T-helper 2 cell treated with Interferon-gamma antibody and Interleukin-4, amounts not matched to agents 5 μg/mL and 100 μg/mL, for 36 hours (primary cell): Measurements from ENCODE around the gene GLB1L.
"Not testable (repeated sequence)": the region's sequence is repeated elsewhere in the genome, so short reads cannot be mapped to it uniquely, and the experiment has no call there.

Experiments used
- DNase-seq: peaks from one replicate; pipeline ENCODE4 v3.0.0; 2021; ENCODE audit warnings: low spot score
- H3K27ac Mint-ChIP-seq: one replicate; pipeline ENCODE4 v1.8.0; 2021; ENCODE audit warnings: mild to moderate bottlenecking, mixed read lengths
- H3K27me3 Mint-ChIP-seq: one replicate; pipeline ENCODE4 v1.8.0; 2021; ENCODE audit warnings: low read depth, mixed read lengths
- H3K36me3 Mint-ChIP-seq: one replicate; pipeline ENCODE4 v1.8.0; 2021; ENCODE audit warnings: low read depth, mixed read lengths
- H3K4me1 Mint-ChIP-seq: one replicate; pipeline ENCODE4 v1.8.0; 2021; ENCODE audit warnings: low read depth, mixed read lengths
- H3K4me3 Mint-ChIP-seq: one replicate; pipeline ENCODE4 v1.8.0; 2022; ENCODE audit warnings: mild to moderate bottlenecking, moderate library complexity, mixed read lengths
- H3K9me3 Mint-ChIP-seq: one replicate; pipeline ENCODE4 v1.8.0; 2021; ENCODE audit warnings: mixed read lengths

The GLB1L gene

GRCh38 chr2:219273937-219274336, 28.7 kb upstream of the GLB1L start:
- no peaks in the 10 kb centered on the region for H3K9me3 Mint-ChIP-seq
- H3K4me1 Mint-ChIP-seq: peaks cover 18% of the 10 kb centered on the region
- H3K36me3 Mint-ChIP-seq: no peaks in the 10 kb centered on the region
- no peak for DNase-seq
- no peak overlapping the region for H3K4me3 Mint-ChIP-seq
- no peak overlapping the region for H3K27ac Mint-ChIP-seq
- H3K27me3 Mint-ChIP-seq: peaks cover 10% of the 10 kb centered on the region

- Mint-ChIP-seq H3K4me3 (no peak overlapping the region), H3K9me3 (no peaks in the 10 kb centered on the region), H3K36me3 (no peaks in the 10 kb centered on the region), H3K4me1 (peaks cover 8% of the 10 kb centered on the region), H3K27me3 (peaks cover 10% of the 10 kb centered on the region), H3K27ac (no peak overlapping the region)
- no peak for DNase-seq
Observed at GRCh38 chr2:219272995-219273394, 27.8 kb upstream of the GLB1L start.

- Mint-ChIP-seq H3K4me1 (peaks cover 2% of the 10 kb centered on the region), H3K4me3 (no peak overlapping the region), H3K36me3 (no peaks in the 10 kb centered on the region), H3K27ac (no peak overlapping the region), H3K9me3 (no peaks in the 10 kb centered on the region), H3K27me3 (peaks cover 10% of the 10 kb centered on the region)
- DNase-seq: no peak
Observed at GRCh38 chr2:219272356-219272755, 27.1 kb upstream of the GLB1L start.

DNA sequence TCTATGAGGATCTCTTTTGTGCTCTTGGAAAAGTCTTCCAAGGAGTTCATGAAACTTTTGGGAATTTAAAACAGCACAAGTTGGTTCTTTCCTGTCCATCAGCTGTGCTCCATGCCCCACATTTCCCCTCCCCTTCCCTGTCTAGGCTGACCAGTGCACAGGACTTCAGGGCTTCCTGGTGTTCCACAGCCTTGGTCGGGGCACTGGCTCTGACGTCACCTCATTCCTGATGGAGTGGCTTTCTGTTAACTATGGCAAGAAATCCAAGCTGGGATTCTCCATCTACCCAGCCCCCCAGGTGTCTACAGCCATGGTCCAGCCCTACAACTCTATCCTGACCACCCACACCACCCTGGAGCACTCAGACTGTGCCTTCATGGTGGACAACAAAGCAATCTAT, 25.8 kb upstream of the GLB1L start:
- H3K4me3 Mint-ChIP-seq: no peak overlapping the region
- no peaks in the 10 kb centered on the region for H3K4me1 Mint-ChIP-seq
- peaks cover 10% of the 10 kb centered on the region for H3K27me3 Mint-ChIP-seq
- H3K9me3 Mint-ChIP-seq: no peaks in the 10 kb centered on the region
- no peak overlapping the region for H3K27ac Mint-ChIP-seq
- no peak for DNase-seq
- no peaks in the 10 kb centered on the region for H3K36me3 Mint-ChIP-seq

DNA sequence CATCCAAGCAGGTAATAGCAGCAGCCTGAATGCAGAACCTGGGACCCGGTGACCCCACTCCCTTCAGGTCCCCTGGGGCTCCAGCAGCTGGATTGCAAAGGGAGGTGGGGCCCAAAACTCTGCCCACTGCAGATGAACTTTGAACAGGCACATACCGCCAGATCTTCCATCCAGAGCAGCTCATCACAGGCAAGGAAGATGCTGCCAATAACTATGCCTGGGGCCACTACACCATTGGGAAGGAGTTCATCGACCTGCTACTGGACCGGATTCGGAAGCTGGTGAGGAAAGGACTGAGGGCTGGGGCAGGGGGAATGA, 24.8 kb upstream of the GLB1L start:
- Mint-ChIP-seq H3K27ac (no peak overlapping the region), H3K27me3 (peaks cover 10% of the 10 kb centered on the region)
- DNase-seq: no peak

GRCh38 chr2:219269362-219270054, 24.3 kb upstream of the GLB1L start:
- Mint-ChIP-seq H3K4me3 (no peak overlapping the region), H3K9me3 (no peaks in the 10 kb centered on the region), H3K4me1 (no peaks in the 10 kb centered on the region), H3K36me3 (no peaks in the 10 kb centered on the region), H3K27me3 (peaks cover 10% of the 10 kb centered on the region), H3K27ac (no peak overlapping the region)
- DNase-seq: no peak

More for the DNA sequence above, 24.8 kb upstream of the GLB1L start:
- Mint-ChIP-seq H3K4me1 (no peaks in the 10 kb centered on the region), H3K9me3 (no peaks in the 10 kb centered on the region), H3K36me3 (no peaks in the 10 kb centered on the region), H3K4me3 (no peak overlapping the region)

DNA sequence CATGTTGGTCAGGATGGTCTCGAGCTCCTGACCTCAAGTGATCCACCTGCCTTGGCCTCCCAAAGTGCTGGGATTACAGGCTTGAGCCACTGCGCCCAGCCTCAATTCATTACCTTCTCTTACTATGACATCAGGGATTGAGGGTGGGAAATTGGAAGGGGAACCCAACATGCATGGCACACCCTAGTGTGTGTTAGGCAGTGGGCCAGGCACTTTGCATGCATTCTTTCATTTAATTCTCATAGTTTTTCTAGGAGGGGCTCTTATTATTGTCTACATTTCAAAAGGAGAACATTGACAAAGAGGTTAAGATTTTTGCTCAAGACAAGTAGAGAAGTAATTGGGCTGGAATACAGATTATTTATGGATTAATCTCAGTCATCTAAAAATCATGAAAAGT, 23.1 kb upstream of the GLB1L start:
- Mint-ChIP-seq H3K4me3 (no peak overlapping the region), H3K27me3 (peaks cover 10% of the 10 kb centered on the region), H3K4me1 (no peaks in the 10 kb centered on the region), H3K27ac (no peak overlapping the region), H3K9me3 (no peaks in the 10 kb centered on the region), H3K36me3 (no peaks in the 10 kb centered on the region)
- DNase-seq: no peak

GRCh38 chr2:219266886-219267285, 21.6 kb upstream of the GLB1L start:
- DNase-seq: no peak
- Mint-ChIP-seq H3K27ac (no peak overlapping the region), H3K4me1 (no peaks in the 10 kb centered on the region), H3K9me3 (no peaks in the 10 kb centered on the region), H3K27me3 (peaks cover 5% of the 10 kb centered on the region), H3K36me3 (no peaks in the 10 kb centered on the region), H3K4me3 (no peak overlapping the region)

- no peak for DNase-seq
- Mint-ChIP-seq H3K27me3 (peaks cover 6% of the 10 kb centered on the region), H3K27ac (no peak overlapping the region), H3K9me3 (no peaks in the 10 kb centered on the region), H3K4me3 (no peak overlapping the region), H3K4me1 (no peaks in the 10 kb centered on the region), H3K36me3 (no peaks in the 10 kb centered on the region)
Observed at GRCh38 chr2:219266232-219266631, 21.0 kb upstream of the GLB1L start.

DNA sequence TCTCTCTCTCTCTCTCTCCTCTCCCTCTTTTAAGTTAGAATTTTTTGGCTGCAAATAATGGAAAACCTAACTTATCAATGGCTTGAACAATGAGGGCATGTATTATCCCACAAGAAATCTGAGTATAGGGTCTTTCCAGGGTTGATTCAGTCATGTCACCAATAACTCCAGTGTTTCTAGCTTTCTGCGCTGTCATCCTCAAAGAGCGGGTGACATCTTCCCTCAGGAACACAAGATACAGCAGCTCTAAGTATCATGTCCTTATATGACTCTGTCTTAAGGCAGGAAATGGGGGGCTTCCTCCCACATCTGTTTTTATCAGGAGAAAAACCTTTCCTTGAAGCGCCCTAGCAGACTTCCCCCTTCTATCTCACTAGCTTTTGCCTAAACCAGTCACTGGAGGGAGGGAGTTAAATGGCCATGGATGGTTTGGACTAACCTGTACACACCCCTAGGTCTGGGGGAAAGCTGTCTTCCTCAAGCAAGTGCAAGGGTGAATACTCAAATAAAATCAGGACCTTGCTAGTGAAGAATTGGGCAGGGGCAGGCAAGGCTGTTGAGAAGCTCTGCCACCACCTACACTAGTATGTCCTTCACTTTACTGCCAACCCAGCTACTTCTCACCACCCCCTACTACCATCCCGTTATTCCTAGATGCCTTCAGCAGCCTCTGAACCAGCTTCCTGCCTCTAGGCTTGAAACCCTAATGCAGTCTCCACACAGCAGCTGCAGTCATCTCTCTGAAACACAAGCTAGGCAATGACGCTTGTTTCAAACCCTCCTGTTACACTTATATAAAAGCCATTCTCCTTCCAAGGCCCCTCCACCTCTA, 16.0 kb upstream of the GLB1L start:
- no peak overlapping the region for H3K4me3 Mint-ChIP-seq
- no peaks in the 10 kb centered on the region for H3K4me1 Mint-ChIP-seq
- no peaks in the 10 kb centered on the region for H3K36me3 Mint-ChIP-seq
- H3K27me3 Mint-ChIP-seq: peaks cover 22% of the 10 kb centered on the region
- no peaks in the 10 kb centered on the region for H3K9me3 Mint-ChIP-seq
- H3K27ac Mint-ChIP-seq: no peak overlapping the region
- DNase-seq: no peak

GRCh38 chr2:219258942-219259341, 13.7 kb upstream of the GLB1L start:
- H3K27me3 Mint-ChIP-seq: peaks cover 25% of the 10 kb centered on the region
- H3K9me3 Mint-ChIP-seq, H3K27ac Mint-ChIP-seq, H3K4me3 Mint-ChIP-seq, H3K36me3 Mint-ChIP-seq, DNase-seq: not testable (repeated sequence)
- H3K4me1 Mint-ChIP-seq: peaks cover 11% of the 10 kb centered on the region

GRCh38 chr2:219254590-219255201, 9.5 kb upstream of the GLB1L start:
- Mint-ChIP-seq H3K27me3 (peaks cover 10% of the 10 kb centered on the region), H3K4me1 (peaks cover 32% of the 10 kb centered on the region), H3K9me3 (no peaks in the 10 kb centered on the region), H3K4me3 (peak overlapping the region; percentile 70), H3K27ac (peak overlapping the region; percentile 90), H3K36me3 (peaks cover 34% of the 10 kb centered on the region)
- DNase-seq: peak; percentile 54

GRCh38 chr2:219253753-219254589, 8.7 kb upstream of the GLB1L start, which contains the start of gene TUBA4A:
TUBA4A (minus strand) TSS chr2:219253918; CDS start chr2:219253858, 60 bp downstream.
- H3K27me3 Mint-ChIP-seq: peaks cover 8% of the 10 kb centered on the region
- peak within 1 kb of the TSS; percentile 90 for H3K27ac Mint-ChIP-seq
- H3K36me3 Mint-ChIP-seq: peaks cover 42% of the 10 kb centered on the region
- peak within 1 kb of the TSS; percentile 98 for H3K4me3 Mint-ChIP-seq
- H3K4me1 Mint-ChIP-seq: peaks cover 40% of the 10 kb centered on the region
- no peaks in the 10 kb centered on the region for H3K9me3 Mint-ChIP-seq
- peak; percentile 86 for DNase-seq
